Stimulated activated CD4-positive, alpha-beta T cell treated with anti-CD3 and anti-CD28 coated beads, Interleukin-2, amount 100 ng/mL, for 24 hours (primary cell): ENCODE results near the gene FGR.
"Not testable (repeated sequence)": the region's sequence is repeated elsewhere in the genome, so short reads cannot be mapped to it uniquely, and the experiment has no call there.

ENCODE experiments used
- DNase-seq, 2 donors: peaks; one replicate each; pipeline ENCODE4 v3.0.0-alpha.2; 2020

FGR gene

GRCh38 chr1:27634985-27635367 lies at the start of gene FGR:
FGR (minus strand) TSS chr1:27635185; CDS start chr1:27623916, 11,269 bp downstream.
- DNase-seq: no peak

DNA sequence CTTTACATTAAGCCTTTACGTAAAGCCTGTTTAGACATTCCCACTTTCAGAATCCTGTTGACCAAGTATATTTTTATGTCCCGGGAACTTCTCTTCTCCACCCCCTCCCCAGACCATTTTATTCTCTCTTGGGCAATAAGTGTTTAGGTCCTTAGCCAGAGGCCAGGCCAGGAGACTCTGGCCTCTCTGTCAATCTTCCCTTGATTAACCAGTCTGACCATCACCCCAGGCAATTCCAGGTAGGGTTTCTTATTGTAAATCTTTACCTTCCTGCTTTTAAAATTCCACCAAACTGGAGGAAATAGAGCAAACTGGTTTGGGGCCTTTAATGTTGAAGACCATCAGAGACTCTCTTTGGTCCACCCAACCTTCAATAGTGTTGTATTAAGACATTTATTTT lies 49.2 kb upstream of the FGR start:
- DNase-seq: no peak

- no peak for DNase-seq
Observed at GRCh38 chr1:27682351-27682944, 47.5 kb upstream of the FGR start.

DNA sequence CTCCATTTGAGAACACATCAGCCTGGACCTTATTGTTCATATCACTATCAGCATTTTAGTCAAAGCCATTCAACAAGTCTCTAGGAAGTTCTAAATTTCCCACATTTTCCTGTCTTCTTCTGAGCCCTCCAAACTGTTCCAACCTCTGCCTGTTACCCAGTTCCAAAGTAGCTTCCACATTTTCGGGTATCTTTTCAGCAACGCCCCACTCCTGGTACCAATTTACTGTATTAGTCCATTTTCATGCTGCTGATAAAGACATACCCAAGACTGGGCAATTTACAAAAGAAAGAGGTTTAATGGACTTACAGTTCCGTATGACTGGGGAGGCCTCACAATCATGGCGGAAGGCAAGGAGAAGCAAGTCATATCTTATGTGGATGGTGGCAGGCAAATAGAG lies 46.6 kb upstream of the FGR start:
- not testable (repeated sequence) for DNase-seq

GRCh38 chr1:27680225-27680791 lies 45.3 kb upstream of the FGR start:
- DNase-seq: not testable (repeated sequence)

DNA sequence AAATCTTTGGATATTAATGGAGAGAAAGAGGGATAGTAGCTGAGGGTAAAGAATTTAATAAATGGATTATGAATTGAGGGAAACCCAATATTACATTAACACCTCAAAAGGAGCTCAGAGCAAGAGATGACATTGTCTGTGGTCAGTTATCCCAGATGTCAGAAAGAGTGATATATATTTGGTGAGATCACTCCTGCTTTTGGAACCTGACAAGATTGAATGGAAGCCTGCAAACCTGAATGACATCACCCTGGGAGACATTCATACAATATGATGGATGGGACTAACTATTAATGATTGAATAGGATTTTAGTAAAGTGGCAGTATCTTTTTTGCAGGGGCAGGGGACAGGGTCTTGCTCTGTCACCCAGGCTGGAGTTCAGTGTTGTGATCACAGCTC lies 43.8 kb upstream of the FGR start:
- no peak for DNase-seq

DNA sequence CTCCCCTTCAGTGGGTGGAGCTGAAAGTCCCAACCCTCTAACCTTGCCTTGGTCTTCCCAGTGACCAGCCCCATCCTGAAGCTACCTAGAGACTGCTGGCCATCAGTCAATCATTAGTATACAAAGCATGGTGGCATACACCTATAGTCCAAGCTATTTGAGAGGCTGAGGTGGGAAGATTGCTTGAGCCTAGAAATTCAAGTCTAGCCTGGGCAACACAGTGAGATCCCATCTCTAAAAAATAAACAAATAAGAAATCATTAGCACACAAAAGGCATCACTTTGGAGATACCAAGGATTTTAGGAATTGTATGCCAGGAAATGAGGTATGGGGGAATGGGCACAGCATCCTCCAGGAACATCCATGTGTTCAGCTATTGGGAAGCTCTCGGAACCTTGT lies 41.4 kb upstream of the FGR start:
- no peak for DNase-seq

DNA sequence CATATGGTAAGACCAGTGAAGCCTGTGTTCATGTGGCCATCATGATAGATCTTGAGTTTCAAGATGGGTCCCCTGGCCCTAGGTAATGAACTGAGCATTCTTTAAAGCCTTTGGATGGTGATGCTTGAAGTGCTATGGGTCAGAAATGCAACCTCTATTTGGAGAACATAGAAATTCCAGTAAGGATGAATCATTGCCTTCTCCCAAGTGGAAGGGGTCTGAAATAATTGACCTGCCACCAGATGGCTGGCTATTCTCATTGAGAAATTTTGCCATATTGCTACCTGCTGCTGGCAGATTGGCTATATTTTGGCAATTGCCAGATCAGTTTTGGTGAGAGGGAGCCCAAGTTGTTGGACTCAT lies 37.7 kb upstream of the FGR start:
- no peak for DNase-seq

DNA sequence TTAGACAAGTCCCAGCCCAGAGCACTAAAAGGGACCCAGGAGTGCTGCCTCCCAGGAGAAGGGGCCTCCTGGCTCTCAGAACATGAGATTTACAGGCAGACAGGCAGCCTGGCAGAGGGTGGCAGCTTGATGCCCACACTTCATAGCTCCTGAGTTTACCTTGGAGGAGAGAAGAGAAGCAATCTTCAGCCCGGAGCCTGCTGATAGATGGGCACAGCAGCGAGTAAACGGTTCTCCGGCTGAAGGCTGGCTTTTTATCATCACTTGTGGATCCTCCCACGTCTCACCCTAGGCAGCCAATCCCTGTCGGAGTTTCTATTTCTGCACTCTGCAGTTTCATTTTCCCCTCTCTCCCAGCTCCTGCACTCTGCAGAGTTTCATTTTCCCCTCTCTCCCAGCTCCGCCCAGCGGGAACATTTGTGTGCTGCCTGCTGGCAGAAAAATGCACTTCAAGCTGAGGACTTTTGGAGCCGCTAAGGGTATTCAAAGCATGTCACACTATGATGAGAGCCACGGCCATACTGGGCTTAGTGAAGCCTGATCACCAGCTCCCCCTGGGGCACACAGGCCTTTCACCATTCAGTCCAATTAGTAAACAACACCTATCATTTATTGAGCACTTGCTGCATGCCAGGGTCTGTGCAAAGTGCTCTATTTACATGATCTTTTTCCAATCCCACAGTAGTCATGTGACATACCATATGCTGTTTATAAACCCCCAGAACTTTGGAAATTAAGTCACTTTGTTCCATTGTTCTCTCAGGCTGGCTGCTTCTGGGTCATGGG lies 37.2 kb upstream of the FGR start, which contains the start of gene IFI6:
Gene IFI6, minus strand, starts transcription at position 229 of the 786 bp plus-strand sequence. CDS start 2,878 bp downstream, outside the sequence.
- peak; percentile 68 to 74 for DNase-seq

- DNase-seq: no peak
Observed at GRCh38 chr1:27669876-27670275, 34.9 kb upstream of the FGR start.

- DNase-seq: peak; percentile 93 to 96
Observed at GRCh38 chr1:27668808-27669723, 34.1 kb upstream of the FGR start.

DNA sequence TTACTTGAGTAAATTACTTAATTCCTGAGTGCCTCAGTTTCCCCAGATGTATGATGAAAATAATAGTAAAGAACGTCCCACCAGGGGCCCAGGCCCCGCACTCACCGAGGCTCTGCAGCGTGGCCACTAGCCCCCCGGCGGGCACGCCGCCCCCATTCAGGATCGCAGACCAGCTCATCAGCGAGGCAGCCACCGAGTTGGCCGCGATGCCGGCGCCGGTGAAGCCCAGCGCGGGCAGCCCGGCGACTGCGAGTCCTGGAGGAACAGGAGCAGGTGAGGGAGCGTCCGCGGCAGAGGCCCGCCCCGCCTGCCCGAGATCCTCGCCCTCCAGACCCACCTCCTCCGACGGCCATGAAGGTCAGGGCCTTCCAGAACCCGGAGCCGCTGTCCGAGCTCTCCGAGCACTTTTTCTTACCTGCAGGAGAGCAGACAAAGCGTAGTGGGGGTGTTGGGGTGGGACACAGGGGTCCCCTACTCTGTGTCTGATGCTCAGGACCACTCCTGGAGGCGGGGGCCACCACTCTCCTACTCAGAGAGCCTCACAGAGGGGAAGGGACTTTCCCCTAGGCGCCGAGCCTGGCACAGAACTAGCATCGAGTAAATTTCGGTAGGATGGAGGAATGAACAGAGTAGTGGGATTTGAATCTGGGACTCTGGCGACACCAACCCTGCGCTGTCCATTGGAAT lies 33.3 kb upstream of the FGR start:
- no peak for DNase-seq

GRCh38 chr1:27666791-27667254 lies 31.8 kb upstream of the FGR start:
- no peak for DNase-seq

GRCh38 chr1:27666294-27666693 lies 31.3 kb upstream of the FGR start:
- DNase-seq: no peak

GRCh38 chr1:27665016-27665651 lies 30.1 kb upstream of the FGR start:
- DNase-seq: no peak

GRCh38 chr1:27664291-27664690 lies 29.3 kb upstream of the FGR start:
- DNase-seq: no peak

DNA sequence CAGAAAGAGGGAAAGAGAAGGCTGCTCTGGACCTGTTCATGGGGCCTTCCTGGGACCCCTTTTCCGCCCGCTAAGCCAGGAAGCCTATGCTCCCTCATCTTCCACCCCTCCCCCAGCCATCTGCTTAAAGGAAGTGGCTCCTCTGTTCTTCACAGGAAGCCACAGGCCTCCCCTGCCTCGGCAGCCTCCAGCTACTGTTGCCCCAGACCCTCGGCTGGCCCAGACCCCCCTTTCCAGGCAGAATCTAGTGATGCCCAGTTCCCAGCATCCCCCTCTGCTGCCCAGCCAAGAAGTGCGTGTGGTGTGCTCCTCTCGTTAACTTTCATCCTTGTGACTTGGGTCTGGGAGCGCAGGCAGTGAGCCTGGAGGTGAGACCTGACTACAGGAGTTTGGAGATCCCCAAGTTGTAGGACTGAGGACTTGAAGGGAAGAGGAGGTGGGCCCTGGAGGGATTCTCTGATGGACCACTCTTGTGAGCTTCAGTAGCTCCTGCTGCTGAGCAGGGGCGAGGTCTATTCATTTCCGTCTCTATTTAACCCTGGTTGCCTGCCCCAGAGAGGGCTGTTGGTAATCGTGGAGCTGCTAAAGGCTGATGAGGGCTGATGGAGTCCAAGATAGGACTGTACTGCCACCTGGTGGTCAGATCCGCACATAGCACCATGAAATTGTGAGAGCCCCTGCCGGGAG lies 27.9 kb upstream of the FGR start:
- peak; percentile 95 to 96 for DNase-seq

DNA sequence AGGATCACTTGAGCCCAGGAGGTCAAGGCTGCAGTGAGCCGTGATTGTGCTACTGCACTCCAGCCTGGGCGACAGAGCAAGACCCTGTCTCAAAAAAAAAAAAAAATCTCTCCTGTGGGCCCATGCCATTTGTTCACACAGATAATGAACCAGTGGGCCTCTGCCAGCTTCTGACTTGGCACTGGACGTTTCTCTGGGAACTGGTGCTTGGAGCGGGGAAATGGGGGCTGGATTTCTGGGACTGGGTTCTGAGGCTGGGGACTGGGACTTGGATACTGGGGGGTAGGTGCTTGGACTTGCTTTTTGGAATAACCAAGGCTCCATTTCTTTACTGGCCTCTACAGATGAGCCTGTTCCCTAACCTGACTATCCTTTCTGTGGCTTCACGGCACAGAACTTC lies 27.3 kb upstream of the FGR start:
- no peak for DNase-seq

- DNase-seq: no peak
Observed at GRCh38 chr1:27661412-27662075, 26.6 kb upstream of the FGR start.

- no peak for DNase-seq
Observed at GRCh38 chr1:27660300-27660835, 25.4 kb upstream of the FGR start.
